ENCODE measurements around the gene CDC42BPA. TPM values are rescaled to one million over a fixed set of nuclear protein-coding genes. Genes with fewer than 3 reads are reported as not detected.

The CDC42BPA gene
- total and polyA plus RNA-seq, 3 donors from 2014 or later: 39.9 to 109 (median 105) TPM

DNA sequence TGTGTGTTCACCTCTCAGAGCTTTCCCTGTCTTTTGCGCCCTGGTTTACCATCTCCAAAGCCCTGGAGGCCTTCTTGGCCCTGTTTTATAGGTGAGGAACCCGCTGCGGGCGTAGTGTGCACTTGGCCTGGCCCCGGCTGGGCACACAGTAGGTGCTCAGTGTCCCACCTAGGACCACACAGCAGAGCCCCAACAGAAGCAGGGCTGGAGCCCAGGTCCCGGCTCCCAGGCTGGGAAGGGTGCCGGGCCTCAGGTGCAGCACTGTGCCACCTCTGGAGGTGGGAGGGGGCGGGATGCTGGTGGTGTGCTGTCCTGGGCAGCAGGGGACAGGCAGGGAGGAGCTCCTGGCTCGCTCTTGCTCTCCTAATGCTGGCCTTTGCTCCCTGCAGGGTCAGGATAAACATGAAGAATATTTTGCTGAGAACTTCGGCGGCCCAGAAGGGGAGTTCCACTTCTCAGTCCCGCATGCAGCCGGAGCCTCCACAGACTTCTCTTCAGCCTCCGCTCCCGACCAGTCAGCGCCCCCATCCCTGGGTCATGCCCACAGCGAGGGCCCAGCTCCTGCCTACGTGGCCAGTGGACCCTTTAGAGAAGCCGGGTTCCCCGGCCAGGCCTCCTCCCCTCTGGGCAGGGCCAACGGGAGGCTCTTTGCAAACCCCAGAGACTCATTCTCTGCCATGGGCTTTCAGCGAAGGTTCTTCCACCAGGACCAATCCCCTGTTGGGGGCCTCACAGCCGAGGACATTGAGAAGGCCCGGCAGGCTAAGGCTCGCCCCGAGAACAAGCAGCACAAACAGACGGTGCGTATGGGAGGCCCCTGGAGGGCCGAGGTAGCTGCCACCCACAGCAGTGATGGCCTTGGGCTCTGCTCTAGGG, 353.4 kb downstream of the CDC42BPA start:
- no peaks in the 10 kb centered on the region for H3K4me1 ChIP-seq
- no peak overlapping the region for H3K4me3 ChIP-seq
- TF ChIP-seq, protein P1, sequence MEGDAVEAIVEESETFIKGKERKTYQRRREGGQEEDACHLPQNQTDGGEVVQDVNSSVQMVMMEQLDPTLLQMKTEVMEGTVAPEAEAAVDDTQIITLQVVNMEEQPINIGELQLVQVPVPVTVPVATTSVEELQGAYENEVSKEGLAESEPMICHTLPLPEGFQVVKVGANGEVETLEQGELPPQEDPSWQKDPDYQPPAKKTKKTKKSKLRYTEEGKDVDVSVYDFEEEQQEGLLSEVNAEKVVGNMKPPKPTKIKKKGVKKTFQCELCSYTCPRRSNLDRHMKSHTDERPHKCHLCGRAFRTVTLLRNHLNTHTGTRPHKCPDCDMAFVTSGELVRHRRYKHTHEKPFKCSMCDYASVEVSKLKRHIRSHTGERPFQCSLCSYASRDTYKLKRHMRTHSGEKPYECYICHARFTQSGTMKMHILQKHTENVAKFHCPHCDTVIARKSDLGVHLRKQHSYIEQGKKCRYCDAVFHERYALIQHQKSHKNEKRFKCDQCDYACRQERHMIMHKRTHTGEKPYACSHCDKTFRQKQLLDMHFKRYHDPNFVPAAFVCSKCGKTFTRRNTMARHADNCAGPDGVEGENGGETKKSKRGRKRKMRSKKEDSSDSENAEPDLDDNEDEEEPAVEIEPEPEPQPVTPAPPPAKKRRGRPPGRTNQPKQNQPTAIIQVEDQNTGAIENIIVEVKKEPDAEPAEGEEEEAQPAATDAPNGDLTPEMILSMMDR (IDR thresholded peaks at IDR 0.05): no peak
- no peak for TF ChIP-seq POLR2A (IDR thresholded peaks at IDR 0.05)
- intact Hi-C loops (cut with DNase I; ENCODE audit: low total_unique reads): no loop called here
- no peak overlapping the region for H3K27ac ChIP-seq
- DNase-seq: no peak
- no peaks in the 10 kb centered on the region for H3K36me3 ChIP-seq (ENCODE audit: low read depth, missing control alignments)
- no peaks in the 10 kb centered on the region for H3K9me3 ChIP-seq
- H3K27me3 ChIP-seq: no peaks in the 10 kb centered on the region
- WGBS, 2 donors: 90 to 95% methylated on average over 17 to 28 of the region's 29 CpGs

DNA sequence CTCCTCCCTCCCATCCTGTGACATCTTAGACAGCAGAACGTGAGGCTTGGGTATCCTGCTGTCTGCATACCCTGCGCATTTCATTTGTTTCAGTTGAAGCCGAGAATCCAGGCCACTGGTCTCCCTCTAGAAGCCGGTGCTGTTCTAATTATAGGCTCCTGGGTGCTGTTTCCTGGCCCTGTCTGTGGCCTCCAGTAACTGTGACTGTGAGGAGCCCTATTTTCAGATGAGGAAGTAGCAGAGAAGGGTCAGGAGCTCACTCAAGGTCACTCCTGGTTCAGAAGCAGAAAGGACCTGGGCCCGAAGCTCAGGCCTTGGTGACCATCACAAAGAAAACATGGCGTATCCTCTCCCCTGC, 354.2 kb downstream of the CDC42BPA start:
- 76 to 85% methylated on average over 6 of the region's 6 CpGs for WGBS, 2 donors
- no peaks in the 10 kb centered on the region for H3K36me3 ChIP-seq (ENCODE audit: low read depth, missing control alignments)
- no peak for DNase-seq
- no peak overlapping the region for H3K27ac ChIP-seq
- intact Hi-C loops (cut with DNase I; ENCODE audit: low total_unique reads): no loop called here
- no peaks in the 10 kb centered on the region for H3K9me3 ChIP-seq
- H3K4me1 ChIP-seq: no peaks in the 10 kb centered on the region
- no peak overlapping the region for H3K4me3 ChIP-seq
- H3K27me3 ChIP-seq: no peaks in the 10 kb centered on the region
- TF ChIP-seq, protein P1 (IDR thresholded peaks at IDR 0.05): no peak
- no peak for TF ChIP-seq POLR2A (IDR thresholded peaks at IDR 0.05)

DNA sequence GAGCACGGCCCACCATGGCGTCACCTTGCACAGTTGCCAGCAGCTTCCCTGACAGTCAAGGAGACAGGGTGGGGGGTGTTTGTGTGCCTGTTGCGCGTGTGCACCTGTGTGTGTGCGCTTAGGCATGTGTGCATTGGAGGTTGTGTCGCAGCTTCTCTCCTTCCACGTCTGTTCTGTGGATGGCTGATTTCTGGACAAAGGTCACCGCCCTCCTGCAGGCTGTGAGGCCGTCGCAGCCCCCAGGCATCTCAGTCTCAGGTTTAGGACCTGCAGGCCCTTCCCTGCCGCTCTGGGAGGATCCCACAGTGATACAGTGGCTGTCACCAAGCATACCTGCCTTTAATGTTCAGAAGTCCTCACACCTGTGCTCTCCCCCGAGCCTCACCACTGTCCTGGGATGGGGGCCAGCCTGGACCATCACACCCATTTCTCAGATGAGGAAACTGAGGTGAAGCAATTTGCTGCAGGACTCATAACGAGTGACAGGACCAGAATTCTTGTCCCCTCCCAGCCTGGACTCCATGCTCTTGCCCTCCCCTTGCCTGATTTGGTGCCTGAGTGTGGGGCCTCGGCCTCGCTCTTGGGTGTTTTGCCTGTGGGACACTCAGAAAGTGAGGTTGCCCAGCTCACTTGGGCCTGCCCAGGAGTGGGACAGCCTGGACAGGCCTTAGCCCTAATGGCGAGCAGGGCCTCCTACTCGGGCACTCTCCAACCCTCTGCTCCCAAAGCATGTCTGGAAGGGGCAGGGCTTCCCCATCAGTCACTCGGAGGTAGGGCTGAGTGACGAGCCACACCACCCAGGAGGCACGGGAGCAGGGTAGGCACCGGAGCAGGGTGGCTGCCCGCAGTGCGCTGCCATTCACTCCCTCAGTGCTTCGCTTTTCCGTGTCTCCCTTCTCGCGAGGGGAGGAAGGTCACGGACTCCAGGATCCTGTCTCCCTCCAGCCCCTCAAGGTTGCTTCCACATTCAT, 355.6 kb downstream of the CDC42BPA start:
- no peak for DNase-seq
- 92% methylated on average over 16 to 28 of the region's 28 CpGs for WGBS, 2 donors
- intact Hi-C loops (cut with DNase I; ENCODE audit: low total_unique reads): no loop called here
- Histone ChIP-seq H3K27me3 (no peaks in the 10 kb centered on the region), H3K36me3 (ENCODE audit: low read depth, missing control alignments) (no peaks in the 10 kb centered on the region), H3K9me3 (no peaks in the 10 kb centered on the region), H3K4me3 (no peak overlapping the region), H3K27ac (no peak overlapping the region), H3K4me1 (no peaks in the 10 kb centered on the region)
- TF ChIP-seq, protein P1 (IDR thresholded peaks at IDR 0.05): no peak
- TF ChIP-seq POLR2A (IDR thresholded peaks at IDR 0.05): no peak

DNA sequence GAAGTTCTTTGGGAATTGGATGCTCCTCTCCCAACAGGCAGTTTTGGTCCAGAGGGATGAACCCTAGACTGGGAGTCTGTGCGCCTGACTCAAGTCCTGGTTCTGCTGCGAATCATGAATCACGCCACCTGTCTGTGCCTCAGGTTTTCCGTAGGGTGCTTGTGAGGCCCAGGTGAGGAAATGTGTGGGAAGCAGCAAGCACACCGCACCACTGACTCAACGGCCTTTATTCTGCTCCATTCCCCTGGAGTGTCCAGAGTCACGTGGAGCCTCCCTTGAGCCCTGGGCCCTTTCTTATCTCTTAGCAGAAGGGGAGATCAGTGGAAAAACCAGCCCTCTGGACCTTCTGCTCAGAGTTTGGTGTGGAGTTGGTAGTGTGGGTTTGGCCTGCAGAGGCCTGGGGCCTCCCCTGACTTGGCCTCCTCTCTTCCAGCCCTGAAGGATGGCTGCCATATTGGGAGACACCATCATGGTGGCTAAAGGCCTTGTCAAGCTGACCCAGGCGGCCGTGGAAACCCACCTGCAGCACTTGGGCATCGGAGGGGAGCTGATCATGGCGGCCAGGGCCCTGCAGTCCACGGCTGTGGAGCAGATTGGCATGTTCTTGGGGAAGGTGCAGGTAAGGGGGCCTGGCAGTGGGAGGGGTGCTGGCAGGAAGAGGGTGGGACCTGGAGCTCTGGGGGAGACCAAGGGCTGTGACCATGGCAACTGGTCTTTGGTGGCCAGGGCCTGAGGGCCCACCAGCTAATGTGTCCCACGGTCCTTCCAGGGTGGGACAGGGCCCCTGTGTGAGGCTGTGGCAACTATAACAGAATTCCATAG, 357.1 kb downstream of the CDC42BPA start:
- intact Hi-C loops (cut with DNase I; ENCODE audit: low total_unique reads): no loop called here
- Histone ChIP-seq H3K27ac (no peak overlapping the region), H3K4me1 (no peaks in the 10 kb centered on the region), H3K36me3 (ENCODE audit: low read depth, missing control alignments) (no peaks in the 10 kb centered on the region), H3K9me3 (no peaks in the 10 kb centered on the region), H3K4me3 (no peak overlapping the region), H3K27me3 (no peaks in the 10 kb centered on the region)
- TF ChIP-seq, protein P1 (IDR thresholded peaks at IDR 0.05): no peak
- no peak for TF ChIP-seq POLR2A (IDR thresholded peaks at IDR 0.05)
- 88 to 98% methylated on average over 6 to 13 of the region's 13 CpGs for WGBS, 2 donors
- DNase-seq: no peak

All from testis (tissue), 3 donors.